ENCODE measurements around the gene MYRF.

DNA sequence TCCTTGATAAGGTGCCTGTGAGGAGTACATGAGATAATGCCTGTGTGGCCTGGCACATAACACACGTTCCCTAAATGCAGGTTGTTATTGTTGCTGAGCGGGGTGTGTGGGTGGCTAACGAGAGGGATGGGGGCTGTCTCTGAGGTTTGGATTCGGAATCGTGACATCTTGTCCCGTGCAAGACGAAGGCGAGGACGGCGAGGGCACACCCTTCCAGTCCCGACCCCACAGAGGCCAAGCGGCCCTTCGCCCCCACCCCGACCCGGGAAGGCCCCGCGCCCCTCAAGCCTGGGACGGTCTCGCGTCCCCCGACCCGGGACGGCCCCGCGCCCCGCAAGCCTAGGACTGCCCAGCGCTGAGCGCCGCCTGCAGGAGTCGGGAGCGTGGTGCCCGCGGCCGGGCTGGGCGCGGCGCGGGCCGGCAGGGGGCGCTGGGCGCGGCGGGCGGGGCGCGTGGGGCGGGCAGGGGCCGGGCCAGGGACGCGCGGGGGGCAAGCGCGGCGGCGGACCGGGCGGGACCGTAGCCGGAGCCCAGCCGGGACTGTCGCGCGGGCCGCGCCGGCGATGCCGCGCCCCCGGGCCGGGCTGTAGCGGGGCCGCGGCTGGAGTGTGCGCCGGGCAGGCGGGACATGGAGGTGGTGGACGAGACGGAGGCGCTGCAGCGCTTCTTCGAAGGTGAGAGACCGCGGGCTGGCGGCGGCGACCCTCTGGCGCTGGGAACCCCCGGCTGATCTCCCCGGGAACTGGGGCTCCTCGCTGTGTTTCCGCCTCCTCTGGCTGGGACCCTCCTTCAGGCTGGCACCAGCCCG, at the start of gene MYRF:
- no peak for TF ChIP-seq YY1 (tag by site-specific recombination; IDR thresholded peaks at IDR 0.05)
- TF ChIP-seq, protein P1, sequence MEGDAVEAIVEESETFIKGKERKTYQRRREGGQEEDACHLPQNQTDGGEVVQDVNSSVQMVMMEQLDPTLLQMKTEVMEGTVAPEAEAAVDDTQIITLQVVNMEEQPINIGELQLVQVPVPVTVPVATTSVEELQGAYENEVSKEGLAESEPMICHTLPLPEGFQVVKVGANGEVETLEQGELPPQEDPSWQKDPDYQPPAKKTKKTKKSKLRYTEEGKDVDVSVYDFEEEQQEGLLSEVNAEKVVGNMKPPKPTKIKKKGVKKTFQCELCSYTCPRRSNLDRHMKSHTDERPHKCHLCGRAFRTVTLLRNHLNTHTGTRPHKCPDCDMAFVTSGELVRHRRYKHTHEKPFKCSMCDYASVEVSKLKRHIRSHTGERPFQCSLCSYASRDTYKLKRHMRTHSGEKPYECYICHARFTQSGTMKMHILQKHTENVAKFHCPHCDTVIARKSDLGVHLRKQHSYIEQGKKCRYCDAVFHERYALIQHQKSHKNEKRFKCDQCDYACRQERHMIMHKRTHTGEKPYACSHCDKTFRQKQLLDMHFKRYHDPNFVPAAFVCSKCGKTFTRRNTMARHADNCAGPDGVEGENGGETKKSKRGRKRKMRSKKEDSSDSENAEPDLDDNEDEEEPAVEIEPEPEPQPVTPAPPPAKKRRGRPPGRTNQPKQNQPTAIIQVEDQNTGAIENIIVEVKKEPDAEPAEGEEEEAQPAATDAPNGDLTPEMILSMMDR (tag by site-specific recombination; IDR thresholded peaks at IDR 0.05): no peak
- TF ChIP-seq, protein P2, sequence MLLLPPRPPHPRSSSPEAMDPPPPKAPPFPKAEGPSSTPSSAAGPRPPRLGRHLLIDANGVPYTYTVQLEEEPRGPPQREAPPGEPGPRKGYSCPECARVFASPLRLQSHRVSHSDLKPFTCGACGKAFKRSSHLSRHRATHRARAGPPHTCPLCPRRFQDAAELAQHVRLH (tag by site-specific recombination; IDR thresholded peaks at IDR 0.05): no peak
- TF ChIP-seq ZNF624 (tag by site-specific recombination; IDR thresholded peaks at IDR 0.05): no peak
- TF ChIP-seq ZNF658 (tag by site-specific recombination; IDR thresholded peaks at IDR 0.05): no peak
- TF ChIP-seq ZNF830 (tag by site-specific recombination; IDR thresholded peaks at IDR 0.05; ENCODE audit: low read depth): no peak
- TF ChIP-seq, protein P3, sequence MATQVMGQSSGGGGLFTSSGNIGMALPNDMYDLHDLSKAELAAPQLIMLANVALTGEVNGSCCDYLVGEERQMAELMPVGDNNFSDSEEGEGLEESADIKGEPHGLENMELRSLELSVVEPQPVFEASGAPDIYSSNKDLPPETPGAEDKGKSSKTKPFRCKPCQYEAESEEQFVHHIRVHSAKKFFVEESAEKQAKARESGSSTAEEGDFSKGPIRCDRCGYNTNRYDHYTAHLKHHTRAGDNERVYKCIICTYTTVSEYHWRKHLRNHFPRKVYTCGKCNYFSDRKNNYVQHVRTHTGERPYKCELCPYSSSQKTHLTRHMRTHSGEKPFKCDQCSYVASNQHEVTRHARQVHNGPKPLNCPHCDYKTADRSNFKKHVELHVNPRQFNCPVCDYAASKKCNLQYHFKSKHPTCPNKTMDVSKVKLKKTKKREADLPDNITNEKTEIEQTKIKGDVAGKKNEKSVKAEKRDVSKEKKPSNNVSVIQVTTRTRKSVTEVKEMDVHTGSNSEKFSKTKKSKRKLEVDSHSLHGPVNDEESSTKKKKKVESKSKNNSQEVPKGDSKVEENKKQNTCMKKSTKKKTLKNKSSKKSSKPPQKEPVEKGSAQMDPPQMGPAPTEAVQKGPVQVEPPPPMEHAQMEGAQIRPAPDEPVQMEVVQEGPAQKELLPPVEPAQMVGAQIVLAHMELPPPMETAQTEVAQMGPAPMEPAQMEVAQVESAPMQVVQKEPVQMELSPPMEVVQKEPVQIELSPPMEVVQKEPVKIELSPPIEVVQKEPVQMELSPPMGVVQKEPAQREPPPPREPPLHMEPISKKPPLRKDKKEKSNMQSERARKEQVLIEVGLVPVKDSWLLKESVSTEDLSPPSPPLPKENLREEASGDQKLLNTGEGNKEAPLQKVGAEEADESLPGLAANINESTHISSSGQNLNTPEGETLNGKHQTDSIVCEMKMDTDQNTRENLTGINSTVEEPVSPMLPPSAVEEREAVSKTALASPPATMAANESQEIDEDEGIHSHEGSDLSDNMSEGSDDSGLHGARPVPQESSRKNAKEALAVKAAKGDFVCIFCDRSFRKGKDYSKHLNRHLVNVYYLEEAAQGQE (tag by site-specific recombination; IDR thresholded peaks at IDR 0.05): no peak
